Uterus (tissue), 2 donors: Measurements from ENCODE around the gene SBNO2.

Experiments used
- POLR2A ChIP-seq, 2 donors: fragments of 450-650 bp; IDR thresholded peaks; one replicate each; pipeline ENCODE4 v1.6.1; 2016; ENCODE audit warnings: antibody characterized with exemption in 2 of 2, mild to moderate bottlenecking in 1 of 2, moderate library complexity in 1 of 2
- TF ChIP-seq, protein P1 (sequence below), 4 experiments: fragments of 200-600 bp in 2 of 4; fragments of 450-650 bp in 2 of 4; sonication (generic) in 2 of 4; IDR thresholded peaks; one replicate each; pipeline ENCODE4 v1.5.1; 2016 to 2019; ENCODE audit warnings: antibody characterized with exemption in 4 of 4, mild to moderate bottlenecking in 2 of 4, moderate library complexity in 1 of 4

- TF ChIP-seq, protein P1, sequence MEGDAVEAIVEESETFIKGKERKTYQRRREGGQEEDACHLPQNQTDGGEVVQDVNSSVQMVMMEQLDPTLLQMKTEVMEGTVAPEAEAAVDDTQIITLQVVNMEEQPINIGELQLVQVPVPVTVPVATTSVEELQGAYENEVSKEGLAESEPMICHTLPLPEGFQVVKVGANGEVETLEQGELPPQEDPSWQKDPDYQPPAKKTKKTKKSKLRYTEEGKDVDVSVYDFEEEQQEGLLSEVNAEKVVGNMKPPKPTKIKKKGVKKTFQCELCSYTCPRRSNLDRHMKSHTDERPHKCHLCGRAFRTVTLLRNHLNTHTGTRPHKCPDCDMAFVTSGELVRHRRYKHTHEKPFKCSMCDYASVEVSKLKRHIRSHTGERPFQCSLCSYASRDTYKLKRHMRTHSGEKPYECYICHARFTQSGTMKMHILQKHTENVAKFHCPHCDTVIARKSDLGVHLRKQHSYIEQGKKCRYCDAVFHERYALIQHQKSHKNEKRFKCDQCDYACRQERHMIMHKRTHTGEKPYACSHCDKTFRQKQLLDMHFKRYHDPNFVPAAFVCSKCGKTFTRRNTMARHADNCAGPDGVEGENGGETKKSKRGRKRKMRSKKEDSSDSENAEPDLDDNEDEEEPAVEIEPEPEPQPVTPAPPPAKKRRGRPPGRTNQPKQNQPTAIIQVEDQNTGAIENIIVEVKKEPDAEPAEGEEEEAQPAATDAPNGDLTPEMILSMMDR (IDR thresholded peaks at IDR 0.05), result no peak
- no peak for TF ChIP-seq POLR2A (IDR thresholded peaks at IDR 0.05)
These were observed 116.0 kb downstream of the SBNO2 start for GRCh38 chr19:1058112-1058511.
